Measurements from ENCODE around the gene ITPRIPL1. TPM values are rescaled to one million over a fixed set of nuclear protein-coding genes. Genes with fewer than 3 reads are reported as not detected.

ITPRIPL1 gene
- total RNA-seq, 1 donor from 2014 or later = 1.5 TPM

DNA sequence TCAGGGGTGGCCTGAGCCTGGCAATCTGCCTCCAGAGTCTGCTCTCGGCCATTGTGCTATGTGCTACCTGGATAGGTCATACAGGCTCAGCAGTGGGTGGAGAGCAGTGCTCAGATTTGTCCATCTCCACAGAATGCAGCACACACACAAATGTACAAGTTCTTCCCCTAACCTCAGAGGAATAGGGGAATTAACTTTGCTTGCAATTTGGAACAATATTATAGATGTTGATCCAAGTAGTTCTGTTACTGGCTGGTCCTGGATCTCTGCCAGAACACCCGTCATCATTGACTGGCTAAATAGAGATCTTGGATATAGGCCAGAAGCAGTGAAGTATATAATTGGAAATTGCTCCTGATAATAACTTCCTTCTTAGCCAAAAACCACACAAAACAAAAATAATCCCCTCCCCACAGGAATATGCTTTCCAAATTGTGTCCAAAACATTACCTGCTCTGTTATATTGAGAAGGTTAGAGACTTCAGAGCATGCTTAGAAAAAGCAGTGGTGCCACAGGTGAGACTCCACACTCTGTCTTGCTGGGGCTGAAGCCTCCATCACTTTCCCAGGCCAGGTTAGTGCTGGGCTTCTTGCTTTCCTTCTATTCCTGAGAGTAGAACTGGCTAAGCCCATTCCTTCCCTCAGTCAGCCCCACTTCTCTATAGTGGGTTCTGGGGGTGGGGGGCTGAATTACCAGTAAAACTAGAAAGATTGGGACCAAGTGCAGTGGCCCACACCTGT, 49.3 kb downstream of the ITPRIPL1 start:
- no peaks in the 10 kb centered on the region for H3K4me1 ChIP-seq
- no peak overlapping the region for H3K4me3 ChIP-seq
- no peak for DNase-seq (ENCODE audit: extremely low spot score in 2 of 2)
- no peaks in the 10 kb centered on the region for H3K27me3 ChIP-seq
- no peak for TF ChIP-seq POLR2A (IDR thresholded peaks at IDR 0.05)
- no peak for TF ChIP-seq POLR2AphosphoS5 (IDR thresholded peaks at IDR 0.05; ENCODE audit: insufficient read depth in 1 of 2, low read depth in 1 of 2)
- TF ChIP-seq, protein P1, sequence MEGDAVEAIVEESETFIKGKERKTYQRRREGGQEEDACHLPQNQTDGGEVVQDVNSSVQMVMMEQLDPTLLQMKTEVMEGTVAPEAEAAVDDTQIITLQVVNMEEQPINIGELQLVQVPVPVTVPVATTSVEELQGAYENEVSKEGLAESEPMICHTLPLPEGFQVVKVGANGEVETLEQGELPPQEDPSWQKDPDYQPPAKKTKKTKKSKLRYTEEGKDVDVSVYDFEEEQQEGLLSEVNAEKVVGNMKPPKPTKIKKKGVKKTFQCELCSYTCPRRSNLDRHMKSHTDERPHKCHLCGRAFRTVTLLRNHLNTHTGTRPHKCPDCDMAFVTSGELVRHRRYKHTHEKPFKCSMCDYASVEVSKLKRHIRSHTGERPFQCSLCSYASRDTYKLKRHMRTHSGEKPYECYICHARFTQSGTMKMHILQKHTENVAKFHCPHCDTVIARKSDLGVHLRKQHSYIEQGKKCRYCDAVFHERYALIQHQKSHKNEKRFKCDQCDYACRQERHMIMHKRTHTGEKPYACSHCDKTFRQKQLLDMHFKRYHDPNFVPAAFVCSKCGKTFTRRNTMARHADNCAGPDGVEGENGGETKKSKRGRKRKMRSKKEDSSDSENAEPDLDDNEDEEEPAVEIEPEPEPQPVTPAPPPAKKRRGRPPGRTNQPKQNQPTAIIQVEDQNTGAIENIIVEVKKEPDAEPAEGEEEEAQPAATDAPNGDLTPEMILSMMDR (IDR thresholded peaks at IDR 0.05) = no peak
- H3K27ac ChIP-seq = no peak overlapping the region
- no peaks in the 10 kb centered on the region for H3K9me3 ChIP-seq
- intact Hi-C loops (cut with DNase I) = no loop called here
- H3K36me3 ChIP-seq = no peaks in the 10 kb centered on the region

Other genes starting within 250 kb of the ITPRIPL1 start
- 0.49 TPM for gene ADRA2B, start 208.7 kb upstream of the ITPRIPL1 start, total RNA-seq
- gene ASTL, start 186.8 kb upstream of the ITPRIPL1 start, total RNA-seq = not detected
- gene DUSP2, start 179.9 kb upstream of the ITPRIPL1 start, total RNA-seq = 14.0 TPM
- gene STARD7, start 116.5 kb upstream of the ITPRIPL1 start, total RNA-seq = 69.5 TPM
- gene TMEM127, start 59.3 kb upstream of the ITPRIPL1 start, total RNA-seq = 40.0 TPM
- gene CIAO1, start 59.1 kb upstream of the ITPRIPL1 start, total RNA-seq = 92.6 TPM
- gene SNRNP200, start 19.8 kb upstream of the ITPRIPL1 start, total RNA-seq = 129 TPM
- gene NCAPH, start 10.4 kb downstream of the ITPRIPL1 start, total RNA-seq = 6.4 TPM
- 2.5 TPM for gene NEURL3, start 180.0 kb downstream of the ITPRIPL1 start, total RNA-seq
- 34.1 TPM for gene ARID5A, start 211.4 kb downstream of the ITPRIPL1 start, total RNA-seq

Measured in vagina (tissue), 2 donors.